Esophagus muscularis mucosa (tissue), 4 donors: ENCODE data around the gene MFSD11. TPM values are rescaled to one million over a fixed set of nuclear protein-coding genes. Genes with fewer than 3 reads are reported as not detected.

Source experiments
- DNase-seq: peaks from one replicate; pipeline ENCODE4 v3.0.0-alpha.2; 2017; ENCODE audit errors: extremely low spot score
- H3K27ac ChIP-seq, 4 donors: fragments of 200-600 bp; sonication (generic); replicated peaks in 1 of 4; 1 replicate in 3 of 4; 2 replicates in 1 of 4; pipeline ENCODE4 v1.5.1; 2016 to 2019; ENCODE audit warnings: mild to moderate bottlenecking in 1 of 4
- H3K27me3 ChIP-seq, 4 donors: fragments of 200-600 bp; sonication (generic); one replicate each; pipeline versions ENCODE4 v1.5.1 to v1.6.0; 2016 to 2019
- H3K36me3 ChIP-seq, 4 donors: fragments of 200-600 bp; sonication (generic); one replicate each; pipeline ENCODE4 v1.5.1; 2016 to 2019
- H3K4me1 ChIP-seq, 4 donors: fragments of 200-600 bp; sonication (generic); one replicate each; pipeline ENCODE4 v1.5.1; 2016 to 2019
- H3K4me3 ChIP-seq, 4 donors: fragments of 200-600 bp; sonication (generic); 1 replicate in 2 of 4; 2 replicates in 2 of 4; pipeline ENCODE4 v1.5.1; 2016 to 2019; ENCODE audit warnings: mild to moderate bottlenecking in 4 of 4, moderate library complexity in 1 of 4
- H3K9me3 ChIP-seq, 4 donors: fragments of 200-600 bp; sonication (generic); 1 replicate in 3 of 4; 2 replicates in 1 of 4; pipeline ENCODE4 v1.5.1; 2016 to 2019
- CTCF ChIP-seq, 3 experiments: fragments of 200-600 bp in 2 of 3; fragments of 450-650 bp in 1 of 3; sonication (generic) in 2 of 3; IDR thresholded peaks; one replicate each; pipeline ENCODE4 v1.5.1; 2017 to 2019; ENCODE audit warnings: antibody characterized with exemption in 3 of 3, mild to moderate bottlenecking in 2 of 3, moderate library complexity in 1 of 3
- EP300 ChIP-seq: sonication (generic); formaldehyde crosslinking; IDR thresholded peaks from one replicate; pipeline ENCODE4 v1.6.1; 2017; ENCODE audit warnings: antibody characterized with exemption
- POLR2A ChIP-seq: fragments of 450-650 bp; IDR thresholded peaks from one replicate; pipeline ENCODE4 v1.6.1; 2017; ENCODE audit warnings: antibody characterized with exemption, moderate library complexity, mild to moderate bottlenecking, low read depth
- POLR2AphosphoS5 ChIP-seq, 2 donors: sonication (generic); formaldehyde crosslinking; IDR thresholded peaks; one replicate each; pipeline ENCODE4 v1.6.1; 2017; ENCODE audit warnings: antibody characterized with exemption in 2 of 2
- WGBS: methylation state at CpG from one replicate; pipeline ENCODE4 v1.1.5; 2018; 5-methylcytosine and 5-hydroxymethylcytosine counted together
- intact Hi-C: fragments of 100-400 bp; cut with DNase I; formaldehyde crosslinking; loops from one replicate; pipeline ENCODE4 v1.15.1; 2023
- total RNA-seq, 4 donors: library from RNA; depleted of rRNA; stranded (reverse); fragments of >200 nt; gene quantifications; one replicate each; pipeline versions ENCODE4 v1.1.0 to v1.2.1, GENCODE V29; 2016

The MFSD11 gene
- total RNA-seq, 4 donors from 2014 or later = 17.1 to 22.4 (median 18.8) TPM

- Histone ChIP-seq H3K4me3 (no peak overlapping the region), H3K9me3 (no peaks in the 10 kb centered on the region), H3K4me1 (peaks cover 0 to 5% (median 0%) of the 10 kb centered on the region in 4 donors), H3K27ac (peak overlapping the region in 1 of 4 donors; percentile 20), H3K36me3 (peaks cover 44 to 93% (median 81%) of the 10 kb centered on the region in 4 donors), H3K27me3 (no peaks in the 10 kb centered on the region)
- DNase-seq = no peak
- intact Hi-C loops = no loop called here
- 64% methylated on average over 6 of the region's 6 CpGs for WGBS
- TF ChIP-seq EP300 (no peak), POLR2A (no peak), POLR2AphosphoS5 (IDR thresholded peaks at IDR 0.05) (no peak), CTCF (IDR thresholded peaks at IDR 0.05) (no peak)
Observed at GRCh38 chr17:76772842-76773525, 35.1 kb downstream of the MFSD11 start.

GRCh38 chr17:76775021-76775600, 37.2 kb downstream of the MFSD11 start:
- Histone ChIP-seq H3K27me3 (no peaks in the 10 kb centered on the region), H3K36me3 (peaks cover 46 to 90% (median 84%) of the 10 kb centered on the region in 4 donors), H3K27ac (no peak overlapping the region), H3K9me3 (no peaks in the 10 kb centered on the region), H3K4me3 (no peak overlapping the region), H3K4me1 (peaks cover 0 to 5% (median 0%) of the 10 kb centered on the region in 4 donors)
- WGBS = 89% methylated on average over 10 of the region's 10 CpGs
- TF ChIP-seq POLR2A = no peak
- TF ChIP-seq EP300 = no peak
- TF ChIP-seq CTCF (IDR thresholded peaks at IDR 0.05) = no peak
- TF ChIP-seq POLR2AphosphoS5 (IDR thresholded peaks at IDR 0.05) = no peak
- no peak for DNase-seq
- intact Hi-C loops = no loop called here

GRCh38 chr17:76781056-76781982, 43.4 kb downstream of the MFSD11 start:
- Histone ChIP-seq H3K36me3 (peaks cover 29 to 83% (median 76%) of the 10 kb centered on the region in 4 donors), H3K4me1 (no peaks in the 10 kb centered on the region), H3K9me3 (no peaks in the 10 kb centered on the region), H3K27ac (no peak overlapping the region), H3K27me3 (no peaks in the 10 kb centered on the region), H3K4me3 (no peak overlapping the region)
- 86% methylated on average over 12 of the region's 12 CpGs for whole genome bisulfite sequencing
- TF ChIP-seq EP300 (no peak), CTCF (IDR thresholded peaks at IDR 0.05) (no peak), POLR2AphosphoS5 (IDR thresholded peaks at IDR 0.05) (no peak), POLR2A (no peak)
- intact Hi-C loops = no loop called here
- DNase-seq = no peak

GRCh38 chr17:76783146-76783545, 45.2 kb downstream of the MFSD11 start:
- H3K36me3 ChIP-seq = peaks cover 13 to 69% (median 61%) of the 10 kb centered on the region in 4 donors
- no peak for TF ChIP-seq EP300
- TF ChIP-seq POLR2A = no peak
- no peak for TF ChIP-seq CTCF (IDR thresholded peaks at IDR 0.05)
- TF ChIP-seq POLR2AphosphoS5 (IDR thresholded peaks at IDR 0.05) = no peak
- H3K9me3 ChIP-seq = no peaks in the 10 kb centered on the region
- 85% methylated on average over 5 of the region's 5 CpGs for WGBS
- no peaks in the 10 kb centered on the region for H3K4me1 ChIP-seq
- H3K4me3 ChIP-seq = no peak overlapping the region
- intact Hi-C loops = no loop called here
- H3K27ac ChIP-seq = no peak overlapping the region
- H3K27me3 ChIP-seq = no peaks in the 10 kb centered on the region
- DNase-seq = no peak
